Testis (tissue), 3 donors: Measurements from ENCODE around the gene MCRIP1. TPM values are rescaled to one million over a fixed set of nuclear protein-coding genes. Genes with fewer than 3 reads are reported as not detected.

ENCODE experiments used
- DNase-seq: peaks from one replicate; pipeline ENCODE4 v3.0.0-alpha.2; 2019
- H3K27ac ChIP-seq, 2 donors: fragments of 200-600 bp; sonication (generic); one replicate each; pipeline ENCODE4 v1.5.1; 2019
- H3K27me3 ChIP-seq: fragments of 200-600 bp; sonication (generic); one replicate; pipeline ENCODE4 v1.5.1; 2019
- H3K36me3 ChIP-seq: fragments of 200-600 bp; sonication (generic); one replicate; pipeline ENCODE4 v1.5.1; 2017; ENCODE audit warnings: low read depth; ENCODE audit errors: missing control alignments
- H3K4me1 ChIP-seq: fragments of 200-600 bp; sonication (generic); one replicate; pipeline ENCODE4 v1.5.1; 2019
- H3K4me3 ChIP-seq, 2 donors: fragments of 200-600 bp; sonication (generic); one replicate each; pipeline ENCODE4 v1.5.1; 2017 to 2019
- H3K9me3 ChIP-seq: fragments of 200-600 bp; sonication (generic); one replicate; pipeline ENCODE4 v1.5.1; 2017
- POLR2A ChIP-seq: fragments of 450-650 bp; IDR thresholded peaks from one replicate; pipeline ENCODE4 v1.6.1; 2017; ENCODE audit warnings: antibody characterized with exemption, mild to moderate bottlenecking, moderate library complexity
- WGBS, 2 donors: methylation state at CpG; one replicate each; pipeline ENCODE4 v1.1.5; 2018; 5-methylcytosine and 5-hydroxymethylcytosine counted together
- intact Hi-C: fragments of 100-400 bp; cut with DNase I; formaldehyde crosslinking; loops from one replicate; pipeline ENCODE4 v1.15.1; 2023; ENCODE audit warnings: low total_unique reads
- polyA plus RNA-seq: library from polyadenylated mRNA; stranded (reverse); fragments of 350-450 nt; fragmentation: Illumina TruSeq; extraction: RNeasy Lipid Tissue Mini Kit (QIAGEN cat#74804); gene quantifications from one replicate; pipeline ENCODE4 v1.2.3, GENCODE V29; 2014; ENCODE audit warnings: low read depth, low replicate concordance; ENCODE audit not compliant: insufficient read depth
- total RNA-seq, 2 donors: library from RNA; depleted of rRNA; stranded (reverse); fragments of >200 nt; gene quantifications; one replicate each; pipeline ENCODE4 v1.2.3, GENCODE V29; 2016
- TF ChIP-seq, protein P1 (sequence below), 3 experiments: fragments of 450-650 bp in 2 of 3; fragments of 200-600 bp in 1 of 3; sonication (generic) in 1 of 3; IDR thresholded peaks; one replicate each; pipeline ENCODE4 v1.5.1; 2016 to 2019; ENCODE audit warnings: antibody characterized with exemption in 3 of 3, mild to moderate bottlenecking in 2 of 3, moderate library complexity in 1 of 3

MCRIP1 gene
- total and polyA plus RNA-seq, 3 donors from 2014 or later = 160 to 206 (median 181) TPM

DNA sequence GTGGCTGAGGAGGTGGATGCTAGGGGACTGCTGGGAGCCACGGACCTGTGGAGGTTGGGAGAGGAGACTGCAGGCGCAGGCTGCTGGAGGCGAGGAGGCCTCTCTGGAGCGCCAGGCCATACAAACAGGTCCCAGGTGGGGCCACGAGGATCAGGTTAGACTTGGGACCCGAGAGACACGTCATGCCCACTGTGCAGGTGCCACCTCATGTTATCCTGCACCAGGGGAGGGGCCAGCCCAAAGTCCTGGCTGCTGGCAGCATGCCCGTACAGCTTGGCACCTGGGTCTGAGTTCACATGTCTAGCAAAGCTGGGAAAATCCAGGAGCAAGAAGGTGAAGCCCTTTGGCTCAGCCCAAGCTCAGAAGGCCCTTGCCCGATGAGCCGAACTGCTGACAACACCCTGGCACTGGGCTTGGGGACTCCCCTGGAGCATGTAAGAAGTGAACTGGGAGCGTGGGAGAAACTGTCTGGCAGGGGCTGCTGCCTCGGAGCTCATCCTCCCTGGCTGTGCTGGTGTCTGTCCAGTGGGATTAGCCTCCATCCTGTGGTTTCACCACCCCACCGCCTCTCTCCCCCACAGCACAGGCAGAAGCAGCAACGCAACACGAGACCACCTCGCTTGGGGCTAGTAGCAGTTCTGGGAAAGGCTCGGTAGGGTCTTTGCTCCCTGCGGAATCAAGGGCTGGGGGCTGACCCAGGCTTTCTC lies 32.8 kb upstream of the MCRIP1 start:
- H3K9me3 ChIP-seq = no peaks in the 10 kb centered on the region
- TF ChIP-seq POLR2A = no peak
- TF ChIP-seq, protein P1, sequence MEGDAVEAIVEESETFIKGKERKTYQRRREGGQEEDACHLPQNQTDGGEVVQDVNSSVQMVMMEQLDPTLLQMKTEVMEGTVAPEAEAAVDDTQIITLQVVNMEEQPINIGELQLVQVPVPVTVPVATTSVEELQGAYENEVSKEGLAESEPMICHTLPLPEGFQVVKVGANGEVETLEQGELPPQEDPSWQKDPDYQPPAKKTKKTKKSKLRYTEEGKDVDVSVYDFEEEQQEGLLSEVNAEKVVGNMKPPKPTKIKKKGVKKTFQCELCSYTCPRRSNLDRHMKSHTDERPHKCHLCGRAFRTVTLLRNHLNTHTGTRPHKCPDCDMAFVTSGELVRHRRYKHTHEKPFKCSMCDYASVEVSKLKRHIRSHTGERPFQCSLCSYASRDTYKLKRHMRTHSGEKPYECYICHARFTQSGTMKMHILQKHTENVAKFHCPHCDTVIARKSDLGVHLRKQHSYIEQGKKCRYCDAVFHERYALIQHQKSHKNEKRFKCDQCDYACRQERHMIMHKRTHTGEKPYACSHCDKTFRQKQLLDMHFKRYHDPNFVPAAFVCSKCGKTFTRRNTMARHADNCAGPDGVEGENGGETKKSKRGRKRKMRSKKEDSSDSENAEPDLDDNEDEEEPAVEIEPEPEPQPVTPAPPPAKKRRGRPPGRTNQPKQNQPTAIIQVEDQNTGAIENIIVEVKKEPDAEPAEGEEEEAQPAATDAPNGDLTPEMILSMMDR (IDR thresholded peaks at IDR 0.05) = no peak
- H3K4me3 ChIP-seq = no peak overlapping the region
- intact Hi-C loops = no loop called here
- WGBS, 2 donors = 37 to 64% methylated on average over 2 to 17 of the region's 18 CpGs
- H3K27me3 ChIP-seq = no peaks in the 10 kb centered on the region
- H3K4me1 ChIP-seq = peaks cover 58% of the 10 kb centered on the region
- no peak overlapping the region for H3K27ac ChIP-seq
- H3K36me3 ChIP-seq = no peaks in the 10 kb centered on the region
- DNase-seq = peak; percentile 57

DNA sequence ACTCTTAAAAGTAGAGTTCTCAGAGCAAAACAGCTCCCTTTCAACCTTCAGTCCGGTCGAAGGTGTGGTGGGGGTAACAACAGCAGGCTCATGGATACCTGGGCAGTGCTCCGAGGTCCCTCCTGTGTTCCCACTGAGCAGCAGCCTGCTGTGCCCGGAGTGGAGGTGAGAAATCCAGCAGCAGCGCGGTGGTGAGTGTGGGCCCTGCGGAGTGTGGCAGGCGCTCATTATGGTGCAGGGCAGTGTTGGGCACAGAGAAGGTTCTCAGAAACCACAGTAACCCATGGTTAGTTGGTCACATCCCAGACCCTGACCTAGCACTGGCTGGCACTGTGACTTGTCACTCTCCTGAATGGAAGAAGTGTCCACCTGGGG lies 32.3 kb upstream of the MCRIP1 start:
- WGBS, 2 donors = 87 to 92% methylated on average over 8 of the region's 8 CpGs
- Histone ChIP-seq H3K27me3 (no peaks in the 10 kb centered on the region), H3K4me1 (peaks cover 58% of the 10 kb centered on the region), H3K4me3 (no peak overlapping the region), H3K36me3 (no peaks in the 10 kb centered on the region), H3K9me3 (no peaks in the 10 kb centered on the region), H3K27ac (no peak overlapping the region)
- intact Hi-C loops = no loop called here
- no peak for DNase-seq
- TF ChIP-seq POLR2A = no peak
- TF ChIP-seq, protein P1 (IDR thresholded peaks at IDR 0.05) = no peak

DNA sequence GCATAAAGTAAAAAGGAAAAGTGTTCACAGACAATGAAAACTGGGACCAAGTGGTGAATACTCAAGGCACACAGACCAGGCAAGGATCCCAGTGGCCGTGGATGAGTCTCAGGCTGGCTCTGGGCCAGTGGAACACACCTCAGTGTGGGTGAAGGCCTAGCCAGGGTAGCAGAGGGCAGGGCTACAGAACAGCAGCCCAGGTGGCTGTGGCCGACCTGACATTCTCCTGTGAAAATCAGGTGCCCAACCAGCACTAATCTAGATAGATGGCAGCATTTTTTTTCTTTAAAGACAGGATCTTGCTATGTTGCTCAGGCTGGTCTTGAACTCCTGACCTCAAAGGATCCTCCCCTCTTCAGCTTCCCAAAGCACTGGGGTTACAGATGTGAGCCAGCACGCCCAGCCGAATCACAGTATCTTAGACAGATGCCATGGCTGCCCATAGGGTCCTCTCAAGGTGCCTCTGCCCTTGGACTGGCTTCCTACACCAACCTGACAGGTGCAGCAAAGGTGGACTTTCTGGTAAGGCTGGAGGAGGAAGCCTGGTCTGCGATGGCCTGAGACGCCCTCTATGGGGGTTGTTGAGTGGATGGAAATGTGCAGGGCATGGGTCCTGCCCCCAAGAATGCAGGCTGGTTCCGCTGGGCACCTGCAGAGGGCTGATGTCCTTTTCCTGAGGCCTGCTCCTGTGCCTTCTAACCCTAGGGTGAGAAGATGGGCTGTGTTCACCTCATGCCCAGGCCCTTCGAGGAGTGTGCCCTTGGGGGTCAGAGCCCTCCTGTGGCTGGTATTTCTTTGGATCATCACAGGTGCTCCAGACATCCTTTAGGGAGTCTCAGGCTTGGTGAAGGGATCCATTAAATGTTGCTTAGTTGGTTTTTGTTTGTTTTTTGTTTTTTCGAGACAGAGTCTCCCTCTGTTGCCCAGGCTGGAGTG lies 31.0 kb upstream of the MCRIP1 start:
- intact Hi-C loops = no loop called here
- H3K4me1 ChIP-seq = peaks cover 54% of the 10 kb centered on the region
- DNase-seq = no peak
- no peak overlapping the region for H3K4me3 ChIP-seq
- no peaks in the 10 kb centered on the region for H3K27me3 ChIP-seq
- TF ChIP-seq, protein P1 (IDR thresholded peaks at IDR 0.05) = no peak
- no peak for TF ChIP-seq POLR2A
- no peaks in the 10 kb centered on the region for H3K36me3 ChIP-seq
- no peak overlapping the region for H3K27ac ChIP-seq
- H3K9me3 ChIP-seq = no peaks in the 10 kb centered on the region
- 78 to 83% methylated on average over 6 to 9 of the region's 9 CpGs for WGBS, 2 donors

DNA sequence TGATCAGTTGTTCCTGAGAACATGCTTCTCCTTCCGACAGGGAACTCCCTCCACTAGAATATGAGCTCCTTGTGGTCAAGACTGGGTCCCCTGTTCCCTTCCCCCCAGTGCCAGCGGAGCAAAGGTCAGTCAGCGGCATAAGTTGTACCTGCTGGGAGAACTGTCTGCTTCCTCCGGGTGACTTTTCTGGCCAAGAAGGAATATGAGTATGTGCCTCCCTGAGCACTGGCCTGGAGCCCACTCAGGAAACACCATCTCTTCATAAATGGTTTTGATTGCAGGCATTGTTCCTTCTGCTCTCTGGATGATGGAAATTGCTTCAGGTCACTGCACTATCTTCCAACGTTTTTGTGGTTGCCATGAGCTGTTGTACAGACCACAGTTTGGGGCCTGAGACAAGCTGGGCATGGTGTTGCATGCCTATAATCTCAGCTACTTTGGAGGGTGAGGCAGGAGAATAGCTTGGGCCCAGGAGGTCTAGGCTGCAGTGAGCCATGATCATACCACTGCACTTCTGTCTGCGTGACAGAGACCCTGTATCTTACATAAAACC lies 30.1 kb upstream of the MCRIP1 start:
- no peaks in the 10 kb centered on the region for H3K36me3 ChIP-seq
- no peak overlapping the region for H3K27ac ChIP-seq

More for the DNA sequence above, 30.1 kb upstream of the MCRIP1 start:
- TF ChIP-seq POLR2A = no peak
- TF ChIP-seq, protein P1 (IDR thresholded peaks at IDR 0.05) = no peak
- 72 to 76% methylated on average over 4 to 6 of the region's 6 CpGs for WGBS, 2 donors
- H3K4me3 ChIP-seq = no peak overlapping the region
- H3K27me3 ChIP-seq = no peaks in the 10 kb centered on the region
- intact Hi-C loops = no loop called here
- no peaks in the 10 kb centered on the region for H3K9me3 ChIP-seq
- DNase-seq = no peak
- H3K4me1 ChIP-seq = peaks cover 49% of the 10 kb centered on the region
